Activated B cell treated with CpG ODN at 0.5 μM for 24 hours (primary cell): ENCODE measurements around the gene MAPK8. TPM values are rescaled to one million over a fixed set of nuclear protein-coding genes. Genes with fewer than 3 reads are reported as not detected.
A peak's percentile ranks its signal among the peaks of the same experiment; 100 is the strongest.

Experiments used
- ATAC-seq: fragments of 200-7000 bp; cut with Tn5 transposase; one replicate; pipeline ENCODE4 v1.10.0; 2021; ENCODE audit warnings: low read depth, mild to moderate bottlenecking, moderate library complexity
- CTCF ChIA-PET: fragments of 350-600 bp; sonication (Branson Sonifier 250); formaldehyde crosslinking; loops from one replicate; lab custom pipeline; 2021; ENCODE audit warnings: antibody characterized with exemption; lab: Charles Lee
- POLR2A ChIA-PET: fragments of 350-600 bp; sonication (Branson Sonifier 250); formaldehyde crosslinking; loops from one replicate; lab custom pipeline; 2021; ENCODE audit warnings: antibody characterized with exemption; lab: Charles Lee
- DNase-seq: peaks from one replicate; pipeline ENCODE4 v3.0.0; 2022
- H3K27ac Mint-ChIP-seq: one replicate; pipeline ENCODE4 v1.8.0; 2020; ENCODE audit warnings: mixed read lengths
- H3K27me3 Mint-ChIP-seq: one replicate; pipeline ENCODE4 v1.8.0; 2021; ENCODE audit warnings: mixed read lengths
- H3K36me3 Mint-ChIP-seq: one replicate; pipeline ENCODE4 v1.8.0; 2021; ENCODE audit warnings: low read depth, mixed read lengths
- H3K4me1 Mint-ChIP-seq: one replicate; pipeline ENCODE4 v1.8.0; 2021; ENCODE audit warnings: mixed read lengths
- H3K4me3 Mint-ChIP-seq: one replicate; pipeline ENCODE4 v1.8.0; 2020; ENCODE audit warnings: mild to moderate bottlenecking, mixed read lengths
- H3K9me3 Mint-ChIP-seq: one replicate; pipeline ENCODE4 v1.8.0; 2020; ENCODE audit warnings: mixed read lengths
- intact Hi-C: fragments of 100-400 bp; cut with micrococcal nuclease; formaldehyde crosslinking; loops from one replicate; pipeline ENCODE4 v1.15.1; 2024
- total RNA-seq: library from RNA; stranded (reverse); gene quantifications from 2 replicates; pipeline ENCODE4 v1.2.3, GENCODE V29; 2022
- TF ChIP-seq, protein P1 (sequence below): fragments of 200-600 bp; IDR thresholded peaks from one replicate; pipeline ENCODE4 v1.8.0; 2022; ENCODE audit warnings: antibody characterized with exemption, mild to moderate bottlenecking

Gene MAPK8
- total RNA-seq, 1 donor from 2014 or later: 25.8 TPM

DNA sequence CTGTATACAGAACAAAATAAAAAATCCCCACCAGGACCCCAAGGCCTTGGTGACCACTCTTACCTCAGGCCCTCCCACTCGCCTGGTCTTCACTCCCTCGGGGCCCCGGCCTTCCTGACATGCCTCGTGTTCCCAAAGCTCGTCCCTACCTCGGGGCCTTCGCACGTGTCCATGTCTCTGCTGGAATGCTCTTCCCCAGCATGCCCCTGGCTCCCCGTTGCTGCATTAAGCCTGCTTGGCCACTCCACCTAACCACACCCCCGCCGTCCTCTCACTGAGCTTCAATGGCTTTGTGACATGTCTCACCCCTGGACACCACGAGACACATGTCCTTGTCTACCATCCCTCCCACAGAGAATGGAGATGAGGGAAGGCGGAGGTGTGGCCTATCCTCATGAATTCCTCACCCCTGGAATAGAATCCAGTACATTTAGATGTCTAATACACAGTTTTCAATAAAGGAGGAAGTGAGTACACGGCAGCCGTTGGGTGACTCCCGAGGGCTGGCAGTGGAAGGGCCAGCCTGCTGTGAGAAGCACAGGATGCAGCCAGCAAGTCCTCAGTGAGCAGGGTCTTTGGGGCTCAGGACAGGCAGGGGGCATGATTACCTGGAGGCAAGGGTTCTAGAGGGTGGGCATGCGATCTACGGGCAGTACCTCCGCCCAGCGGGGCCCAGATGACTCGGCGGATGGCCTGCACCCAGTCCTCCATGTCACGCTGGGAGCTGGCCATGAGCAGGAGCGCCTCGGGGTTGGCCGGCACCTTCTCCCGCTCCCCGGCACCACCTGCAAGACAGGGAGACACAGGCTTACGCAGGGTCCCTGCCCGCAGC is 172.7 kb downstream of the MAPK8 start:
- no peak overlapping the region for H3K27ac Mint-ChIP-seq
- no peaks in the 10 kb centered on the region for H3K36me3 Mint-ChIP-seq
- no peaks in the 10 kb centered on the region for H3K4me1 Mint-ChIP-seq
- ATAC-seq (no peak), DNase-seq (peak; percentile 5)
- peaks cover 10% of the 10 kb centered on the region for H3K27me3 Mint-ChIP-seq
- TF ChIP-seq, protein P1, sequence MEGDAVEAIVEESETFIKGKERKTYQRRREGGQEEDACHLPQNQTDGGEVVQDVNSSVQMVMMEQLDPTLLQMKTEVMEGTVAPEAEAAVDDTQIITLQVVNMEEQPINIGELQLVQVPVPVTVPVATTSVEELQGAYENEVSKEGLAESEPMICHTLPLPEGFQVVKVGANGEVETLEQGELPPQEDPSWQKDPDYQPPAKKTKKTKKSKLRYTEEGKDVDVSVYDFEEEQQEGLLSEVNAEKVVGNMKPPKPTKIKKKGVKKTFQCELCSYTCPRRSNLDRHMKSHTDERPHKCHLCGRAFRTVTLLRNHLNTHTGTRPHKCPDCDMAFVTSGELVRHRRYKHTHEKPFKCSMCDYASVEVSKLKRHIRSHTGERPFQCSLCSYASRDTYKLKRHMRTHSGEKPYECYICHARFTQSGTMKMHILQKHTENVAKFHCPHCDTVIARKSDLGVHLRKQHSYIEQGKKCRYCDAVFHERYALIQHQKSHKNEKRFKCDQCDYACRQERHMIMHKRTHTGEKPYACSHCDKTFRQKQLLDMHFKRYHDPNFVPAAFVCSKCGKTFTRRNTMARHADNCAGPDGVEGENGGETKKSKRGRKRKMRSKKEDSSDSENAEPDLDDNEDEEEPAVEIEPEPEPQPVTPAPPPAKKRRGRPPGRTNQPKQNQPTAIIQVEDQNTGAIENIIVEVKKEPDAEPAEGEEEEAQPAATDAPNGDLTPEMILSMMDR: no peak
- H3K4me3 Mint-ChIP-seq: no peak overlapping the region
- POLR2A ChIA-PET: no interaction called here
- H3K9me3 Mint-ChIP-seq: no peaks in the 10 kb centered on the region
- CTCF ChIA-PET: no interaction called here
- intact Hi-C loops: no loop called here

DNA sequence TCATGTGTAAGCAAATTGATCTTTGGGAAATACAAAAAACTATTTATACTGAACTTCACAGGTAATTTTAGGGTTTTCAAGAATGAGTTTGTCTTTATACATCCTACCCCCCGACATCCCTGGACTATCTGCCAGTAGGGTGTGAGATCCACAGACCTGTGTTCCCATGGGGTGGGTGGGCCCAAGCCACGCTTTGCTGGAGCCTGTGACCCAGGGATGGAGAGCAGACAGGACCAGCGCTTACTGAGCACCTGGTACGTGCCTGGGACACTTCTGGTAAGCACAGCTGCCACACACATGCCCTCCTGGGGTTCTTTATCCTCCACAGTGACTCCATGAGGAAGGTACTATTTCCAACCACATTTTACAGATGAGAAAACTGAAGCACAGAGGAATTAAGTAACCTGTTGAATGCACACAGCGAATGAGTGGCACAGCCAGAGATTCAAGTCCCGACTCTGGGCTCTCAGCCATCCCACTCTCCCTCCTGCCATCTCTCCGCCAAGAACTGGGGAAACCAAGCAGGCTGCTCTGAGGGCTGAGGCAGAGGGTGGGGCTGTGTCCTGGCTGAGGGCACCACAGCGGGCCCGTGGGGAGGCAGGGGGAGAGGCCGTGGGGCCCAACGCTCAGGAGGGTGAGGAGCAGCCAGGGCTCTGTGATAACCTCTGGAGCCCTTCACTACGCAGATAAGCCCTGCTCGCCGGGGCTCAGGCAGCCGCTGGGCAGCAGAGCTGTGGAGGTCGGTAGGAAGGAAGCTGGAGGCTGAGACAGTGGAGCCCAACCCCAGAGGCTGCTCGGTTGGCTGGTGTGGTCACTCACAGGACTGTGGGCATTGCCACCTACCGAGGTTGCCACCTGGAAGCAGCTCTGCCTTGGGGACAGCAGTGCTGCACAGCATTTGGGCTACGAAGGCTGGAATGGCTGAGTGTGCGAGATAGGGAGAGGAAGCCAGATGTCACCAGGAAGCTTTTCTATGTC is 174.2 kb downstream of the MAPK8 start:
- TF ChIP-seq, protein P1: no peak
- no peak for DNase-seq
- H3K9me3 Mint-ChIP-seq: no peaks in the 10 kb centered on the region

DNA sequence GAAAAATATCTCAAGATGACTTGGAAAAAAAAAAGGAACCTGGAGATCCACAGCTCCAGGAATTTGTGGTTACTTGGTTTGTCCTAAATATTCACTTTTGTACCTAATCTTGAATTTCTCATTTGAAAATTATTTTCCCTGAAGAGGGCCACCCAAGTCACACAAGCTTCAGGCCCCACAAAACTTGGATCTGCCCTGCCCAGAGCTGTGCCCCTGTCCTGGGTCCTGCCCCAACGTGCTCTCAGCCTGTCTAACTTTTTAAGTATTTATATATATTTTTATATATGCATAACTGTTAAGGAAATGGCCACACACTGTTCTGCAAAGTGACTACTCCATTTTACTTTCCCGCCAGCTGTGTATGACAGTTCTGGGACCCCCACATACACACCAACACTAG is 174.9 kb downstream of the MAPK8 start:
- ChIA-PET POLR2A (no interaction called here), CTCF (no interaction called here)
- ATAC-seq (no peak), DNase-seq (no peak)
- H3K36me3 Mint-ChIP-seq: no peaks in the 10 kb centered on the region
- H3K27me3 Mint-ChIP-seq: peaks cover 10% of the 10 kb centered on the region
- intact Hi-C loops: no loop called here
- H3K4me1 Mint-ChIP-seq: no peaks in the 10 kb centered on the region
- H3K9me3 Mint-ChIP-seq: no peaks in the 10 kb centered on the region
- TF ChIP-seq, protein P1: no peak
- no peak overlapping the region for H3K27ac Mint-ChIP-seq
- no peak overlapping the region for H3K4me3 Mint-ChIP-seq

More for the DNA sequence above, 174.2 kb downstream of the MAPK8 start:
- peaks cover 10% of the 10 kb centered on the region for H3K27me3 Mint-ChIP-seq
- no peak overlapping the region for H3K4me3 Mint-ChIP-seq
- no peak for ATAC-seq
- H3K4me1 Mint-ChIP-seq: no peaks in the 10 kb centered on the region
- no peaks in the 10 kb centered on the region for H3K36me3 Mint-ChIP-seq
- CTCF ChIA-PET: no interaction called here
- H3K27ac Mint-ChIP-seq: no peak overlapping the region
- intact Hi-C loops: no loop called here
- POLR2A ChIA-PET: no interaction called here

DNA sequence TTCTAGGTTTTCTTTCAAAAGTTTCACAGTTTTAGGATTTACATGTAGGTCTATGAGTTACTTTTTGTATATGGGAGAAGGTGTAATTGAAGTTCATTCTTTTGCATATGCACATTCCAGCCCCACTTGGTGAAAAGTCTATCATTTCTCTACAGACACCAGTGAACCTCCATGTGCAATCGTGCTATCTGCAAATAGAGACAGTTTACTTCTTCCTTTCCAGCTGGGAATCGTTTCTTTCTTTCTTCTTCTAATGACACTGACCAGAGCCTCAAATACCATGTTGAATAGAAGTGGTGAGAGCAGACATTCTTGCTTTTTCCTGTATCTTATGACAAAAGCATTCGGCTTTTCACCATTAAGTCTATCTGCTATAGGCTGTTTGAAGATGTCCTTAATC is 175.7 kb downstream of the MAPK8 start:
- no peaks in the 10 kb centered on the region for H3K4me1 Mint-ChIP-seq
- POLR2A ChIA-PET: no interaction called here
- peaks cover 10% of the 10 kb centered on the region for H3K27me3 Mint-ChIP-seq
- no peak overlapping the region for H3K27ac Mint-ChIP-seq
- no peak overlapping the region for H3K4me3 Mint-ChIP-seq
- intact Hi-C loops: no loop called here
- H3K36me3 Mint-ChIP-seq: no peaks in the 10 kb centered on the region
- no peaks in the 10 kb centered on the region for H3K9me3 Mint-ChIP-seq
- ATAC-seq (no peak), DNase-seq (no peak)
- TF ChIP-seq, protein P1: no peak
- CTCF ChIA-PET: no interaction called here

DNA sequence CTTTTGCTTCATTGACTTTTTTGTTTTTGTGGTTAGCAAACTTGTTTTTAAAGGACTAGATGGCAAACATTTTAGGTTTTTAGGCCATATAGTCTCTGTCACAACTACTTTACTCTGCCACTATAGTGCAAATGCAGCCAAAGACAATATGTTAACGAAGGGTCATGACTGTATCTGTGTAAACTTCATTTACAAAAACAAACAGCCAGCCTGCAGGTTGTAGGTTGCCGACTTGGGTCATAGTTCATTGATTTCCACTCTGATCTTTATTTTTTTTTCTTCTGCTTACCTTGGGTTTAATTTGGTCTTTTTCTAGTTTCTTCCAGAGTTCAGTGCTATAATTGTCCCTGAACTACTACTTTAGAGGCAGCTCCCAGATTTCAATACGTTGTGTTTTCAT is 178.4 kb downstream of the MAPK8 start:
- Mint-ChIP-seq H3K4me3 (no peak overlapping the region), H3K27ac (no peak overlapping the region), H3K27me3 (peaks cover 4% of the 10 kb centered on the region), H3K4me1 (no peaks in the 10 kb centered on the region), H3K9me3 (no peaks in the 10 kb centered on the region), H3K36me3 (no peaks in the 10 kb centered on the region)
- CTCF ChIA-PET: no interaction called here
- TF ChIP-seq, protein P1: no peak
- POLR2A ChIA-PET: no interaction called here
- DNase-seq: no peak
- intact Hi-C loops: no loop called here
- no peak for ATAC-seq
